SK-N-SH (cell line): ENCODE measurements around the gene CHD5.

ENCODE experiments used
- CTCF ChIP-seq: fragments of 200-600 bp; sonication (generic); IDR thresholded peaks from 2 replicates; pipeline ENCODE4 v1.6.1; 2017; ENCODE audit warnings: antibody characterized with exemption, mild to moderate bottlenecking, moderate library complexity
- EP300 ChIP-seq, 2 experiments: IDR thresholded peaks; 2 replicates each; pipeline versions ENCODE4 v1.4.0 to v1.6.1; 2012; ENCODE audit warnings: borderline replicate concordance in 1 of 2, low read depth in 1 of 2, low read length in 1 of 2
- EZH2phosphoT487 ChIP-seq: fragments of 200-600 bp; sonication (generic); IDR thresholded peaks from 2 replicates; pipeline ENCODE4 v1.6.1; 2017; ENCODE audit warnings: low read depth, mixed run types, mild to moderate bottlenecking, antibody characterized with exemption, moderate library complexity, borderline replicate concordance
- MAX ChIP-seq: IDR thresholded peaks from 2 replicates; pipeline ENCODE4 v1.4.0; 2012; ENCODE audit warnings: low read depth
- MXI1 ChIP-seq: IDR thresholded peaks from 2 replicates; pipeline ENCODE4 v1.6.1; 2012; ENCODE audit warnings: mild to moderate bottlenecking, low read depth, low read length, improper control_type of control experiment
- NFIC ChIP-seq: IDR thresholded peaks from 2 replicates; pipeline ENCODE4 v1.4.0; 2012; ENCODE audit warnings: borderline replicate concordance
- RAD21 ChIP-seq: IDR thresholded peaks from 2 replicates; pipeline ENCODE4 v1.6.1; 2012; ENCODE audit warnings: mild to moderate bottlenecking, low read length
- RFX5 ChIP-seq: IDR thresholded peaks from 2 replicates; pipeline ENCODE4 v1.6.1; 2012; ENCODE audit warnings: mild to moderate bottlenecking, improper control_type of control experiment, low read length
- RXRA ChIP-seq: IDR thresholded peaks from 2 replicates; pipeline ENCODE4 v1.4.0; 2012; ENCODE audit warnings: low read depth, mild to moderate bottlenecking, borderline replicate concordance
- SMC3 ChIP-seq: IDR thresholded peaks from 2 replicates; pipeline ENCODE4 v1.6.1; 2012; ENCODE audit warnings: low read depth, low read length, improper control_type of control experiment
- TAF1 ChIP-seq: IDR thresholded peaks from 2 replicates; pipeline ENCODE4 v1.6.1; 2012; ENCODE audit warnings: low read depth, mild to moderate bottlenecking, low read length, moderate library complexity, borderline replicate concordance
- TCF12 ChIP-seq: IDR thresholded peaks from 2 replicates; pipeline ENCODE4 v1.4.0; 2012

GRCh38 chr1:6070450-6070974 lies 109.6 kb downstream of the CHD5 start:
- TF ChIP-seq RXRA (no peak), CTCF (no peak), EP300 (IDR thresholded peaks at IDR 0.05; ENCODE audit: borderline replicate concordance in 1 of 2, low read depth in 1 of 2, low read length in 1 of 2) (no peak), EZH2phosphoT487 (no peak), RAD21 (no peak), MAX (no peak), TCF12 (no peak), MXI1 (no peak), RFX5 (no peak), SMC3 (no peak), NFIC (no peak), TAF1 (no peak)
